NCI-H526 treated with DMSO at 0.1 percent for 48 hours (cell line): ENCODE measurements around the gene COL9A3.

Experiments used
- DNase-seq: peaks from one replicate; lab custom pipeline; 2025; lab: John Stamatoyannopoulos, UW

Gene COL9A3

DNA sequence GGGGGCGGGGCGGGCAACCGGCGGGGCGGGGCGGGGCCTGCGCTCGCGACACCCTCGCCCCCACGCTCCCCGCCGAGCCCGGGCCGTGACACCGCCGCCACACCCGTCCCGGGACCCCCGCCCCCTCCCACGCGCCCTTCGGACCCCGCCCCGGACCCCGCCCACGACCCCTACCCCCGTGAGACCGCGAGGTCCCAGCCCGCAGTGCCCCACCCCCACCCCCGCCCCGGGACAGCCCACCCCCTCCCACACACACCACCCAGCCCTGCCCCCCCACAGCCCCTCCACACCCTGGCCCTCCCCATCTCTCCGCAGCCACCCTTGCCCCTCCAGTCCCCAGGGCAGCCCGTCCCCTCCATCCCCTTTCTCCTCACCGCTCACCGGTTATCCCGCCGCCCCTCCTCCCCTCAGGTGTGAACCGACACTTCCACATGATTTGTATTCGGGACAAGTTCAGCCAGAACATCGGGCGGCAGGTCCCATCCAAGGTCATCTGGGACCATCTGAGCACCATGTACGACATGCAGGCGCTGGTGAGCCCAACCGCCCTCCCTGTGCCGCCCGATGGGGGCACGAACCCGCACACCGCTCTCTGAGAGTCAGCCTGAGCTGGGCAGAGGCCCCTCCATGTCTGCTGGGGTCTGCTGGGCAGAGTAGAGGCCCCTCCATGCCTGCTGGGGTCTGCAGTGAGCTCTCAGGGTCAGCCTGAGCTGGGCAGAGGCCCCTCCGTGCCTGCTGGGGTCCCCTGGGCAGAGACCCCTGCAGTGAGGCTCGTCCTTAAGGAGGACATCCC lies 20.0 kb upstream of the COL9A3 start:
- no peak for DNase-seq

- no peak for DNase-seq
Measured at GRCh38 chr20:62797671-62798532, 18.9 kb upstream of the COL9A3 start.

GRCh38 chr20:62799036-62799435 lies 17.8 kb upstream of the COL9A3 start:
- DNase-seq: no peak

DNA sequence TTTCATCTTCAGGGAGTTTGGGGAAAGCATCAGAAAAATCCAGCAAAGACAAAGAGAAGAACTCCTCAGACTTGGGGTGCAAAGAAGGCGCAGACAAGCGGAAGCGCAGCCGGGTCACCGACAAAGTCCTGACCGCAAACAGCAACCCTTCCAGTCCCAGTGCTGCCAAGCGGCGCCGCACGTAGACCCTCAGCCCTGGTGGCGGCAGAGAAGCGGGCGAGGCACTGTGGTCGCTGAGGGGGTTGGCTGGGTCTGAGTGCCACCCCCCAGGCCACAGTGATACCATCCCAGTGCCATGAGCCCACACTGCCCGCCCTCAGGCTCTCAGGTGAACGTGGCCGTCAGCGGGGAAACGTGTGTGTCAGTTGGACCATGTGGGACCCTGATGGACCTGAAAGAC lies 17.4 kb upstream of the COL9A3 start:
- DNase-seq: no peak

GRCh38 chr20:62799873-62800272 lies 17.0 kb upstream of the COL9A3 start:
- DNase-seq: no peak

GRCh38 chr20:62800314-62801259 lies 16.3 kb upstream of the COL9A3 start:
- DNase-seq: no peak

- no peak for DNase-seq
Measured at GRCh38 chr20:62801284-62802010, 15.4 kb upstream of the COL9A3 start.

- DNase-seq: no peak
Measured at GRCh38 chr20:62802026-62802712, 14.7 kb upstream of the COL9A3 start.

DNA sequence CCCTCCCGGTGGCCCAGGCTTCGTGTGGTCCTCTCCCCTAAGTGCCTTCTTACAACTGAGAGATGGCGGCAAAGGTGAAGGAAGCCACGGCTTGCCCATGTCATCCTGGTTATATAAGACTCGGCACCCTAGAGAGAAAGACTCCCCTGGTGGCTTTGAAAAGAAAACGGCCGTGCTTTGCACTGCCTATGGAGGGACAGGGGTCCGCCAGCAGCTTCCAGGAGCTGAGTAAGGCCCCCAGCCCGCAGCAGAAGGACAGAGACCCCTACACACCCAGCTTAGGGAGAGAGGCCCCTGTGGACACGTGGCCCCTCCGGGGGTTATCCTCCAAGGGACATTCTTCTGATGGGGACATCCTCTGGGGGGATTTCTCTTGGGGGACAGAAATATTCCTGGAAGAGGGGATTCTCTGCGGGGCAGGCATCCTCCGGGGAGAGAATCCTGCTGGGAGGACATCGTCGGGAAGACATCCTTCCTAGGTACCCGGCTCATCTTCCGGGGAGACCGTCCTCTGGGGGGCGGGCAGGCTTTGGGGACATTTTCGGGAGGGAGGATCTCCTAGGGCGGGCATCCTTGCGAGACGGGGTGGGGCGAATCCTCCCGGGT lies 12.7 kb upstream of the COL9A3 start:
- no peak for DNase-seq

- no peak for DNase-seq
Measured at GRCh38 chr20:62804627-62805154, 12.2 kb upstream of the COL9A3 start, which contains the start of gene OGFR. TSS of gene OGFR (plus strand) at chr20:62804835. CDS start at chr20:62804860, 25 bp downstream.

DNA sequence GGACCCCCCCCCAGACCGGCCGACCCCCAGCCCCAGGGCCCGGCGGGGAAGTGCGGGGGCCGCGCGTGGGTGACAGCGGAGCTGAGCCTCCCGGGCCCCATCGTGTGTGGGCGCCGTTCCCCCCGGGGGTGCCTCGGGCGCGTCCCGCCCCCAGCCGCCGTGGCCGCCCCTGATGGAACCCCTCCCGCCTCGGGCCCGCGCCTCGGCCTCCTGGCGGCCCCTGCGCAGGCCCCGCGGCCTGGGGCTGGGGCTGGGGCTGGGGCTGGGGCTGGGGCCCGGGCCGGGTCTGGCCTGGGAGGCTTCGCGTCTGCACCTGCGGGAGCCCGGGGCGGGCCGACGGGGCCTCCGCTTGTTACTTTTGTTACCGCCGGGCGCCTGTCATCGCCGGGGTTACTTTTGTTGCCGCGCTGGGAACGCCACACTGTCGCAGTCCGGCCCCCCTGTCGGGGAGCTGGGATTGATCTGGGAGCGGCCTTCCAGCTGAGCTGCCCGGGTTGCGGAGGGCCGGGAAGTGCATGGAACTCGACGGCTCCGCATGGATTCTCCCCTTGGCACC lies 11.6 kb upstream of the COL9A3 start:
- DNase-seq: no peak

DNA sequence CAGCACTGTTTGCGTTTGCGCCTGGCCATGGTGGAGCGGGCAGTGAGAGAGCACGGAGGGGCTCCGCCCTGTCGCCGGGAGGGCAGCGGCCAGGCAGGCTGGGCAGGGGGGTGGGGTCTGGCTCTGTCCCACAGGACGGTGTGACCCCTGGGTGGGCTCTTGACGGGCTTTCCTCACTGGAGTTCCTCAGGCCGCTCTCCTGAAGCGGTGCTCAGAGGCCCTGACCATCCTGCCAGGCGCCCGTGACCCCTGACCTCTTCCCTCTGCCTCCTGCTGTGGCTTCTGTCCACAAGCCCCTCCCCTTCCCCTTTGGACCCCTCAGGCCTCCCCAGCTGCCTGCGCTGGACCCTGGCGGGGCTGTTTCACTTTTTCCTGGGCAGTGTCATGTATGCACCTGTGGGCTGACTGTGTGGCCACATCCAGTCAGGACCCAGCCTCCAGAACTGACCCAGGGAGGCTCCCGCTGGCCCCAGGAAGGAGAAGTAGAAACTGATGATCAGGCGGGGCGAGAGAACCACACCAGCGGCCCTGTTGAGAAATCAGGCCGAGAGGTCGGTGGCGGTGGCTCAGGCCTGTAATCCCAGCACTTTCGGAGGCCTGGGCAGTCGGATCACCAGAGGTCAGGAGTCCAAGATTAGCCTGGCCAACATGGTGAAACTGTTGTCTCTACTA lies 11.0 kb upstream of the COL9A3 start:
- DNase-seq: no peak

GRCh38 chr20:62806383-62807050 lies 10.3 kb upstream of the COL9A3 start:
- DNase-seq: no peak

DNA sequence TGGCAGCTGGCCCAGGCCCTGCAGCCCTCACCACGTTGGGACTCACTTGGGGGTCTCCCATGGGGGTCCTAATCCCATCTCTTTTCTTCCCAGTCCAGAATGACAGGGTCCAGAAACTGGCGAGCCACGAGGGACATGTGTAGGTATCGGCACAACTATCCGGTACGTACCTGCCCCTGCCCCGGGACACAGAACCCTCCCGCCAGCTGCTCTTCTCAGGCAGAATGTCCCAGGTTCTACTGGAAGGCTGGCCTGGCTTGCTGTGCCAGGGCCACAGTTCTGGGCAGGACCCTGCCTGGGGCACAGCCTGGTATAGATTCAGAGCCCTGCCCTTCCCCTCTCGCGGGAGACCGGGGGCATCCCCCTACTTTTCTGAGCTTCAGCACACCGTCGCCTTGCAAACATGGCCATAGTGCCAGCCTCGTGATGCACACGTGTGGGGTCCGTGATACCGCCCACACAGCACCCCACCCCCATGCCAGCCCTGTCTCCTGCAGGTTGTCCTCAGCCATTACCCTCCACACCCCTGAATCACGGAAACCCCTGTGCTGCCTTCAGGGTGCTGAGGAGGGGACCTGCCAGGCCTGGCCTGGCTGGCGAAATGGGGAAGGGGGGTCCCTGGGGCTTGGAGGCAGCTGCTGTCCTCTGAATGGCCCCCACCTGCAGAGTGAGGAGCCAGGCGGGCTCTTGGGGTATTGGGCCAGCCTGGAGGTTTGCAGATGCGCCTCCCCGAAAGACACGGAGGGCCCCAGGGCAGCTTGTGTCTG lies 9.2 kb upstream of the COL9A3 start:
- no peak for DNase-seq

- peak; percentile 42 for DNase-seq
Measured at GRCh38 chr20:62808211-62808865, 8.5 kb upstream of the COL9A3 start.

- no peak for DNase-seq
Measured at GRCh38 chr20:62809530-62810428, 7.1 kb upstream of the COL9A3 start.
